Stimulated activated CD4-positive, alpha-beta T cell treated with anti-CD3 and anti-CD28 coated beads, Interleukin-2, amount 100 ng/mL, for 24 hours (primary cell): Measurements from ENCODE around the gene RNH1.

Experiments
- DNase-seq, 2 donors: peaks; one replicate each; pipeline ENCODE4 v3.0.0-alpha.2; 2020

The RNH1 gene

GRCh38 chr11:536841-537621, 30.0 kb upstream of the RNH1 start, which contains the start of gene LRRC56:
Gene LRRC56 (plus strand): TSS chr11:537527. CDS start chr11:540685, 3,158 bp downstream.
- peak; percentile 89 to 94 for DNase-seq

- DNase-seq, result peak; percentile 95 to 97
Observed at GRCh38 chr11:535519-536454, 28.7 kb upstream of the RNH1 start, which contains the start of gene HRAS. Gene HRAS (minus strand): TSS chr11:535576.

GRCh38 chr11:535210-535518, 28.1 kb upstream of the RNH1 start:
- DNase-seq, result no peak

GRCh38 chr11:534396-535209, 27.6 kb upstream of the RNH1 start:
- DNase-seq, result peak in 1 of 2 donors; percentile 48

- DNase-seq, result no peak
Observed at GRCh38 chr11:533586-534395, 26.7 kb upstream of the RNH1 start.

- no peak for DNase-seq
Observed at GRCh38 chr11:532986-533585, 26.0 kb upstream of the RNH1 start.

- DNase-seq, result no peak
Observed at GRCh38 chr11:532527-532985, 25.5 kb upstream of the RNH1 start.

GRCh38 chr11:531919-532526, 25.0 kb upstream of the RNH1 start:
- DNase-seq, result no peak

- no peak for DNase-seq
Observed at GRCh38 chr11:530960-531831, 24.2 kb upstream of the RNH1 start.

GRCh38 chr11:529728-530411, 22.8 kb upstream of the RNH1 start:
- no peak for DNase-seq

GRCh38 chr11:528815-529727, 22.0 kb upstream of the RNH1 start:
- DNase-seq, result no peak

GRCh38 chr11:528166-528814, 21.2 kb upstream of the RNH1 start:
- DNase-seq, result no peak

GRCh38 chr11:526192-526591, 19.1 kb upstream of the RNH1 start:
- DNase-seq, result no peak

GRCh38 chr11:521177-521688, 14.2 kb upstream of the RNH1 start:
- no peak for DNase-seq

- no peak for DNase-seq
Observed at GRCh38 chr11:520428-521176, 13.6 kb upstream of the RNH1 start.

- peak; percentile 87 to 88 for DNase-seq
Observed at GRCh38 chr11:518463-519202, 11.6 kb upstream of the RNH1 start.
